GM12873 (cell line): ENCODE results near the gene RBM45.

Experiments
- TF ChIP-seq, protein P1 (sequence below): IDR thresholded peaks from 2 replicates; pipeline ENCODE4 v1.5.1; 2012; ENCODE audit warnings: low read depth, mild to moderate bottlenecking, moderate library complexity, low read length, control low read depth; ENCODE audit not compliant: insufficient read depth; ENCODE audit errors: missing control alignments

Gene RBM45

GRCh38 chr2:178125862-178126261 is 13.6 kb downstream of the RBM45 start:
- TF ChIP-seq, protein P1, sequence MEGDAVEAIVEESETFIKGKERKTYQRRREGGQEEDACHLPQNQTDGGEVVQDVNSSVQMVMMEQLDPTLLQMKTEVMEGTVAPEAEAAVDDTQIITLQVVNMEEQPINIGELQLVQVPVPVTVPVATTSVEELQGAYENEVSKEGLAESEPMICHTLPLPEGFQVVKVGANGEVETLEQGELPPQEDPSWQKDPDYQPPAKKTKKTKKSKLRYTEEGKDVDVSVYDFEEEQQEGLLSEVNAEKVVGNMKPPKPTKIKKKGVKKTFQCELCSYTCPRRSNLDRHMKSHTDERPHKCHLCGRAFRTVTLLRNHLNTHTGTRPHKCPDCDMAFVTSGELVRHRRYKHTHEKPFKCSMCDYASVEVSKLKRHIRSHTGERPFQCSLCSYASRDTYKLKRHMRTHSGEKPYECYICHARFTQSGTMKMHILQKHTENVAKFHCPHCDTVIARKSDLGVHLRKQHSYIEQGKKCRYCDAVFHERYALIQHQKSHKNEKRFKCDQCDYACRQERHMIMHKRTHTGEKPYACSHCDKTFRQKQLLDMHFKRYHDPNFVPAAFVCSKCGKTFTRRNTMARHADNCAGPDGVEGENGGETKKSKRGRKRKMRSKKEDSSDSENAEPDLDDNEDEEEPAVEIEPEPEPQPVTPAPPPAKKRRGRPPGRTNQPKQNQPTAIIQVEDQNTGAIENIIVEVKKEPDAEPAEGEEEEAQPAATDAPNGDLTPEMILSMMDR: no peak

GRCh38 chr2:178128836-178129630 is 16.8 kb downstream of the RBM45 start:
- TF ChIP-seq, protein P1: no peak

- TF ChIP-seq, protein P1: no peak
These were observed 24.2 kb downstream of the RBM45 start for GRCh38 chr2:178136321-178137025.

DNA sequence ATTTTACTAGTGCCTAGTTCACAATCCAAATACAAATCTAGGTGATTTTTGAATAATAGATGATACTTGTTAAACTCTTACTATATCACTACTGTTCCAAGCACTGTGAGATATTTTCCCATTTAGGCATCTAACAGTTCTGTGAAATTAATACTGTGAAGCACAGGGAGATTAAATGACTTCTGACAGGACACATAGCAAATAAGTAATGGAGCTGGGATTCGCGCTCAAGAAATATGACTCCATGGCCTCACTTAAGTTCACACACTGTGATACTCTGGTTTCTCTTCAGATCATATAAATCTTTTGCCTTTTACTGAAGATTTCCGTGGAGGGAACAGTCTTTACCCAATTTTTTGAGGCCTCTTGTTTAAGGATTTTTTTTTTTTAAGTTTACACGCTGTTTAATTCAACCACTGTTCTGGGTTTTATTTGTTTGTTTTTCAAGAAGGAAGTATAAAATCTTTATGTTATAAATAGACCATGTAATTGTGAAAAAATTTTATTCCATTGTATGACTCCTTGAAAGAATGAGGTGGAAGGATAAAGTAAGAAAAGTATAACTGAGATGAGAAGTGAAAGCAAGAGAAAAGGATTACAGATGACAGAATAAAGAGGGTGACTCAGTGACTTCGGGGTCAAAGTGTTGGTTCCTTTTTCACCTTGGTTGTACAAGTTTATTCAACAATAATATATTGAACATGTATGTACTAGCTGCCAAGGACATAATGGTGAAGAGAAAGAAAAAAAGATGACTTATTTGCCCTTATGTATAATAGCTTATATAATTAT is 30.2 kb downstream of the RBM45 start:
- TF ChIP-seq, protein P1: no peak

DNA sequence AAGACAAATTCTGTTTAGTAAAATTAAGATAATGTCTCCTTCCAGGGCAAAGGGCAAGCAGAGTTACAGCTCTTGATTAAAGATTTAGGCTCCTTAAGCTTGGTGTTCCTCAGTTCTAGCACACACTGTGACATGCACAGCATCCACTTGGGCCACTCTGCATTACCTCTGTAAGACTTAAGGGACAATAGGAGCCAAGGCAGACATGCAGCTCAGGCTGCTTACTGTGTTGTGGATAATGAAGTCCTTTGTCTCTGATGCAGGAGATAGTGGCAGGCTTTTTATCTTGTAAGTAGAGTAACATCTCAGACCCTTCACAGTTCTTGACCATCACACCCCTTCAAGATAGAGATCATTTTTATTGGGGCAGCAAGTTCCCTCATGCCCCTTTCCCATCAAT is 31.2 kb downstream of the RBM45 start:
- TF ChIP-seq, protein P1: no peak

DNA sequence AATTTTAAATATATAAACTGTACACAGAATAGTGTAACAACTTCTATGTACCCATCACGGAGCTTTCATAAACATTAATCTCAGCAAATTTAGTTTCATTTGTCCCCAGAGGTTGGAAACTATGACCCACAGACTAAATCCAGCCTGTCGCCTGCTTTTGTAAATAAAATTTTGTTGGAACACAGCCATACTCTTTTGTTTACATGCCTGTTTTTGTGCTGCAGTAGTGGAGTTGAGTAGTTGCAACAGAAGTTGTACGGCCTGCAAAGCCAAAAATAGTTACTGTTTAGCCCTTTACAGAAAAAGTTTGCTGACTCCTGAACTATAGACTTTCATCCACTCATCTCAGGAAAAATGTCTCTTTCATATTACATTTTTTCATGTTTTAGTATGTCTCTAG is 39.8 kb downstream of the RBM45 start:
- TF ChIP-seq, protein P1: no peak

DNA sequence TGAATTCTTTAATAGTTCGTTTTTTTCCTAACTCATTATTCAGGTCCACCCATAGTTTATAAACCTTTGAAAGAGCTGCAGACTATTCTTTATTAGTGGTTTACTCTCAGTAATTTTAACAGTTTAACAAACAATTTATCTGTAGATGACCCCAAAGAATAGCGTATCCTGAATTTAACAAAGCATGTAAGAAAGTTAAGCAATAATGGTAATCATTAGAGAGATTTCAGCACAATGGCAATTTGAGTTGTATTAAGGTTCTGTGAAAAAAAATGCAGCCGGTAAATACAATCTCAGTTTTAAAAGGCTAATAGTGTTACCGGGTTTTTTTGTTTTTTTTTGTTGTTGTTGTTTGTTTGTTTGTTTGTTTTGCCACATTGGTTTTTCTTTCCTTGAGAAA is 40.3 kb downstream of the RBM45 start:
- TF ChIP-seq, protein P1: no peak
